Kidney epithelial cell (primary cell): ENCODE data around the gene DYNLT4. TPM values are rescaled to one million over a fixed set of nuclear protein-coding genes. Genes with fewer than 3 reads are reported as not detected.

Experiments
- DNase-seq: peaks from one replicate; pipeline ENCODE4 v3.0.0-alpha.2; 2010; ENCODE audit warnings: low read depth
- H3K27me3 ChIP-seq: 2 replicates; pipeline ENCODE4 v1.6.0; 2011; ENCODE audit warnings: low read length; ENCODE audit not compliant: control insufficient read depth, insufficient read depth
- H3K36me3 ChIP-seq: 2 replicates; pipeline ENCODE4 v1.5.1; 2011; ENCODE audit warnings: low read length; ENCODE audit not compliant: control insufficient read depth, insufficient read depth
- H3K4me3 ChIP-seq: 2 replicates; pipeline ENCODE4 v1.5.1; 2011; ENCODE audit warnings: low read depth, mild to moderate bottlenecking, control low read depth, low read length
- CTCF ChIP-seq: IDR thresholded peaks from 2 replicates; pipeline ENCODE4 v1.5.1; 2011; ENCODE audit warnings: mild to moderate bottlenecking, moderate library complexity, low read length, control low read depth, inconsistent platforms; ENCODE audit not compliant: insufficient read depth, poor library complexity, severe bottlenecking
- total RNA-seq: library from RNA; depleted of rRNA; stranded (reverse); fragments of >200 nt; gene quantifications from 2 replicates; pipeline ENCODE4 v1.2.3, GENCODE V29; 2015

DYNLT4 gene
- total RNA-seq, 1 donor from 2014 or later, result 0.25 TPM

GRCh38 chr1:44810101-44810761 lies 3.1 kb upstream of the DYNLT4 start:
- Histone ChIP-seq H3K36me3 (peaks cover 3% of the 10 kb centered on the region), H3K27me3 (no peaks in the 10 kb centered on the region), H3K4me3 (no peak overlapping the region)
- no peak for TF ChIP-seq CTCF
- no peak for DNase-seq

- no peak for DNase-seq
- TF ChIP-seq CTCF, result peak; percentile 13
- Histone ChIP-seq H3K27me3 (no peaks in the 10 kb centered on the region), H3K4me3 (peak overlapping the region; percentile 36), H3K36me3 (peaks cover 3% of the 10 kb centered on the region)
Observed at GRCh38 chr1:44808938-44809917, 2.1 kb upstream of the DYNLT4 start.

DNA sequence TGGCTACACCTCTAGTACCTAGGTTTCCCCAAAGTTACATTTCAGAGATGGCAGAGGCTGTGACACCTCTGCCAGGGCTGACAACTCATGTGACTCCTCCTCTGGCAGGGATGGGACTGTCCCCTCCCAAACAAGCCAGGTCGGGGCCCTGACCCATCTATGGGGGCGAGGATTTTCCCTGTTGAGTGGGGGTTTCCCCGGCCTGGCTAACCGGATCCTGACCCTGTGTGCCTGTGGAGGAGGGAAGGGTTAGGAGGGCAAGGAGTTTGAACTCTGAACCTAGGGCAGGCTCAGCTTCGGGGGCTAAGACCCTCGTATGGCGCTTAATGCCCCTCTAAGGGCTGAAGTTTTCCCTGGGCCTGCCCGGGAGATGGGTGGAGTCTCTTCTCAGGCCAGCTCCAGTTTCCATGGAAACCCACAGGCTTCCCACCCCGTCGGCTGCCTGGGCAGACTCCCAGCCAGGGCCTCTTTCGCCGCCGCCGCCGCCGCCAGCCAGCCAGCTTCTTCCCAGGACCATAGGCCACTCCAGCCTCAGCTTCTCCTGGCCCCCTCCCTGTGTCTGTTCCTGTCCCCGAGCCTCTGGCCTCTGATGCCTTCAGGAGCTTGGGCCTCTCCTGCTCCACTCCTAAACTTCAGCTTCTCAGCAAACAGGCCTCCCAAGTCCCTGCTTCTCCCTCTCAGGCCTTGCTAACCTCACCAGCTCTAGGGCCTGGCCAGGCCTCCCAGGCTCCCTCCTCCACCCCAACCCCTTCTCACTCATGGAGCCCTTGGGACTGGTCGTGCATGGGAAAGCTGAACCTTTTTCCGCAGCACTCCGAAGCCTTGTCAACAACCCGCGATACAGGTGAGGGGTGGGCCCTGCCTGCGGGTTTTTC lies 1.1 kb upstream of the DYNLT4 start, which contains the start of gene BTBD19:
Gene BTBD19 (plus strand): TSS at position 461 of the 875 bp plus-strand sequence. CDS start 298 bp downstream, at position 759.
- peak within 1 kb of the TSS; percentile 36 for H3K4me3 ChIP-seq
- DNase-seq, result no peak
- peaks cover 5% of the 10 kb centered on the region for H3K36me3 ChIP-seq
- TF ChIP-seq CTCF, result no peak
- H3K27me3 ChIP-seq, result no peaks in the 10 kb centered on the region

GRCh38 chr1:44807364-44808062 lies 362 bp upstream of the DYNLT4 start:
- Histone ChIP-seq H3K36me3 (peaks cover 8% of the 10 kb centered on the region), H3K4me3 (no peak overlapping the region), H3K27me3 (no peaks in the 10 kb centered on the region)
- no peak for TF ChIP-seq CTCF
- peak; percentile 97 for DNase-seq
